Spinal cord (tissue), 10 donors: ENCODE measurements around the gene CD99. TPM values are rescaled to one million over a fixed set of nuclear protein-coding genes. Genes with fewer than 3 reads are reported as not detected.

Source experiments
- DNase-seq, 6 donors: peaks; one replicate each; pipeline versions ENCODE4 v3.0.0 to v3.0.0-alpha.2; 2013 to 2015; ENCODE audit warnings: low spot score in 6 of 6, low read depth in 4 of 6
- H3K27ac ChIP-seq: one replicate; pipeline ENCODE4 v1.5.1; 2013; ENCODE audit warnings: low read depth, low read length, control low read depth
- H3K27me3 ChIP-seq: one replicate; pipeline ENCODE4 v1.6.1; 2013; ENCODE audit warnings: low read length; ENCODE audit not compliant: control insufficient read depth, insufficient read depth
- H3K36me3 ChIP-seq: one replicate; pipeline ENCODE4 v1.6.1; 2013; ENCODE audit warnings: low read length; ENCODE audit not compliant: control insufficient read depth, insufficient read depth
- H3K4me1 ChIP-seq: one replicate; pipeline ENCODE4 v1.6.1; 2013; ENCODE audit warnings: low read length; ENCODE audit not compliant: control insufficient read depth, insufficient read depth
- H3K4me3 ChIP-seq: one replicate; pipeline ENCODE4 v1.5.1; 2013; ENCODE audit warnings: low read depth, low read length, control low read depth
- H3K9me3 ChIP-seq: one replicate; pipeline ENCODE4 v1.6.1; 2013; ENCODE audit warnings: low read length; ENCODE audit not compliant: control insufficient read depth, insufficient read depth
- WGBS: methylation state at CpG from one replicate; pipeline ENCODE4 v1.1.5; 2013; ENCODE audit warnings: missing lambda C conversion rate; ENCODE audit not compliant: insufficient coverage; 5-methylcytosine and 5-hydroxymethylcytosine counted together
- polyA plus RNA-seq, 2 donors: library from polyadenylated mRNA; unstranded; fragments of 120-200 nt; gene quantifications; one replicate each; pipeline ENCODE4 v1.2.1, GENCODE V29; 2013; ENCODE audit not compliant: insufficient read length in 2 of 2
- total RNA-seq, 2 donors: library from RNA; depleted of rRNA in 1 of 2; stranded (reverse); fragments of 120-200 nt in 1 of 2; fragments of >200 nt in 1 of 2; gene quantifications; one replicate each; pipeline versions ENCODE4 v1.2.3 to v1.2.4, GENCODE V29; 2013 to 2014
- donor health status: healthy.

CD99 gene
- total and polyA plus RNA-seq, 4 donors: 66.5 to 590 (median 370) TPM

DNA sequence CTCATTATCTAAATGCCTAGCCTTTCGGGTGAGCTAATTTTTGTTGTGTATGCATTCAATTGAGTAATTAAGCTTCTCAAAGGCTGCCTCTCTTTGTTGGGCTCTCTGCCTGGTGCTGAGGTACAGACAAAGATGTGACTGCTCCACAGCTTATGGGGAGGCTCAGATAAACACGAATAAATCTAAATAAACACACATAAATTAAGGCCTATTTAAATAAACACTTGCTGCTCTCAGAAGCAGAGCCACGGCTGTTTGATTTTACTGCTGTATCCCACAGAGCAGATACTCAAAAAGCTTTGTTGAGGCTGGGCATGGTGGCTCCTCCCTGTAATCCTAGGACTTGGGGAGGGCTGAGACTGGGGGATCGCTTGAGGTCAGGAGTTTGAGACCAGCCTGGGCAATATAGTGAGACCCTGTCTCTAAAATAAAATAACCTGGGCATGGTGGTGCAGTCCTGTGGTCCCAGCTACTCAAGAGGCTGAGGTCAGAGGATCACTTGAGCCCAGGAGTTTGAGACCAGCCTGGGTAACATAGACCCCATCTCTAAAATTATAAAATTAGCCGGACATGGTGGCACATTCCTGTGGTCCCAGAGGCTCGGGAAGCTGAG, 8.4 kb upstream of the CD99 start:
- Histone ChIP-seq H3K9me3 (no peaks in the 10 kb centered on the region), H3K27me3 (no peaks in the 10 kb centered on the region), H3K4me3 (no peak overlapping the region), H3K27ac (no peak overlapping the region), H3K36me3 (no peaks in the 10 kb centered on the region), H3K4me1 (peaks cover 7% of the 10 kb centered on the region)
- peak in 2 of 6 donors; percentile 37 to 64 for DNase-seq
- 59% methylated on average over 2 of the region's 6 CpGs for WGBS

DNA sequence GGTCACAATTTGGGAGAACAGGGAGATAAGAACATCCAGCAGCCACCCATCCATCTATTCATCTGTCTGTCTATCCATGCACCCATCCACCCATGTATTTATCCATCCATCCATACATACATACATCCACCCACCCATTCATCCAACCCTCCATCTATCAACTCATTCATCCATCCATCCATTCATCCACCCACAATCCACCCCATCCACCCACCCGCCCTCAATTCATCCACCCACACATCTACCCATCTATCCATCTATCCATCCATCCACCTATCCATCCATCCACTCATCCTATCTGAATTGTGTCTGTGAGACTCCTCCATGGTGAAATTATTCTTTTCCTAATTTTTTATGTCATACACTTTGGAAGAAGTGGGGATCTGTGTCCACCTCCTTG, 6.8 kb upstream of the CD99 start:
- DNase-seq: no peak
- WGBS: 100% methylated on average over 1 of the region's 1 CpG
- Histone ChIP-seq H3K27me3 (no peaks in the 10 kb centered on the region), H3K4me3 (no peak overlapping the region), H3K36me3 (no peaks in the 10 kb centered on the region), H3K9me3 (no peaks in the 10 kb centered on the region), H3K4me1 (peaks cover 1% of the 10 kb centered on the region), H3K27ac (no peak overlapping the region)

DNA sequence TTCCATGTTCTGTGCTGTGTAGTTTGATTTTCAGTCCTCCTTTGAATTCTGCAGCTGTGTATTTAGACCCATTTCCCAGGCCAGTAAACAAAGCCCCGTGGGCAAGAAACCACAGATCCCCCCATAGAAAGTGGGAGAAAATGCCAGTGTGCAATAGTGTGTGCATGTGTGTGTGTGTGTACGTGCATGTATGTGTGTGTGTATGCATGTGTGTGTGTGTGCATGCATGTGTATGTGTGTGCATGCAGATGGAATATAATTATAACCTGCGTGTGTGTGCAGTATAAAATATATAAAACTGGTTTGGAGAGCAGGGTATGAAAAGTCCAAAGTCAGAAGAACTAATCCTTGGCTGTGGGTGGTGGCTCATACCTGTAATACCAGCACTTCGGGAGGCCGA, 5.2 kb upstream of the CD99 start:
- H3K27me3 ChIP-seq: peaks cover 11% of the 10 kb centered on the region
- no peak overlapping the region for H3K27ac ChIP-seq
- no peaks in the 10 kb centered on the region for H3K4me1 ChIP-seq
- WGBS: 100% methylated on average over 3 of the region's 5 CpGs
- H3K9me3 ChIP-seq: no peaks in the 10 kb centered on the region
- no peak overlapping the region for H3K4me3 ChIP-seq
- DNase-seq: no peak
- H3K36me3 ChIP-seq: no peaks in the 10 kb centered on the region

DNA sequence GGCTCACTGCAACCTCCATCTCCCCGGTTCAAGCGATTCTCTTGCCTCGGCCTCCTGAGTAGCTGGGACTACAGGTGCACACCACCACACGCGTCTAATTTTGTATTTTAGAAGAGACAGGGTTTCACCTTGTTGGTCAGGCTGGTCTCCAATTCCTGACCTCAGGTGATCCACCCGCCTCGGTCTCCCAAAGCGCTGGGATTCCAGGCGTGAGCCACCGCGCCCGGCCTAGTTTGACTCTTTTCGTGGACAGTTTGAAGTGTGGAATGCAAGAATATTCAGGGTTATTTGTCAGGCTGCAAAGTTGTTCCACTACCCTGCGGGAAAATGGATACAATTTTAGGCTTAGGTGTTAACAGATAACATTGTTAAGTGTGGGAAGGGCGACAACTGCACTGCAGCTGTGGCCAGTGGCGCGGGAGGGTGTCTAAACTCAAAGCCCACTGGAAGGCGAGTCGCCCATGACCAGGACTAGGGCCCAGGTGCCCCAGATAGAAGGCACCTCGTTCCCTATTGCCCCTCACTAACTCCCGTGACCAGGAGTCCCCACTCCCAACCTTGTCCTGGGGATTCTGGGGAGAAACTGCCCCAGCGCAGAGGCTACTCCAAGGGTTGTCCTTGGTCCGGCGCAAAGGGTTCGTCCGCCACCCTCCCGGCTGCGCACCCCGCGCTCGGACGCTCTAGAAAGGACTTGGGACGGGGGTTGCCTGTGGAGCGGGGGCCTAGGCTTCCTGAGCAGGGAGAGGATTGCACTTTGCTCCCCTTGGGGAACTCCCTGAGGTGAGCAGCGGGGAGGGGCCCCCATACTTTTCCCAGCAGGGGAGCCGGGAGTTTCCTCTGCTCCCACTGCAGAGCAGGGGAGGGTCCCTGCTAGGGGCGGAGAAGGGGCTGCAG, 1.1 kb upstream of the CD99 start:
- H3K27ac ChIP-seq: no peak overlapping the region
- no peaks in the 10 kb centered on the region for H3K36me3 ChIP-seq
- 71% methylated on average over 34 of the region's 37 CpGs for WGBS
- H3K9me3 ChIP-seq: no peaks in the 10 kb centered on the region
- DNase-seq: no peak
- peaks cover 33% of the 10 kb centered on the region for H3K27me3 ChIP-seq
- peaks cover 31% of the 10 kb centered on the region for H3K4me1 ChIP-seq
- peak overlapping the region; percentile 24 for H3K4me3 ChIP-seq

DNA sequence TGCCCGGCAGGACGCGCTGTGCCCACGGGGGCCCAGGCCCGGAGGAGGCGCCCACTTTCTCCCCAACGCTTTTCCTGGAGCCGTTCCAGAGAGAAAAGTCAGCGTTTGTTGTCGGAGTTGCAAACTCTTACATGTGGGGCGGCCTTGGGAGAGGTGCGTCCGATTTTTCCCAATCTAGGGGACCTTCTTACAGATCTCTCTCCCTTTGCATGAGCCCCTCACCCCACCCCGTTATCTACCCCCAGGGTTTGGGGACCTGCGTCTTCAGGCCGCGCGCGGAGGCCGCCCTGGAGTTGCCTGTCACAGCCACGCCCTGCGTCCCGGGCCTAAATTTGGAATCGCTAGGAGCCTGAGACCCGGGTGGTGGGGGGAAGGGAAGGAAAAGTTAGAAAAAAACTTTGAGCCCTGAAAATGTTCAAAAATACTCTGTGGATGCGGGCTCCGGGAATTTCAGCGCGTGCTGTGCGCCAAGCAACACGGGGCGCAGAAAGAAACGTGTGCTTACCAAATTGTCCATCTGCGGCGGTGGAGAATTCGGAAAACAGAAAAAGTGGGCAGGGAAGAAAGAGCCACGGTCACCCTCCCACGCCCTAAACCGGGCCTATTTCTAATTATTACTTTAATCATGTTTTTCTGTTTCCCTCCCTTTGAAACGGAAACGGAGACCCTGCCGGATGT, 587 bp downstream of the CD99 start:
- Histone ChIP-seq H3K27ac (peak overlapping the region; percentile 17), H3K36me3 (no peaks in the 10 kb centered on the region), H3K27me3 (peaks cover 33% of the 10 kb centered on the region), H3K9me3 (no peaks in the 10 kb centered on the region), H3K4me3 (peak overlapping the region; percentile 70), H3K4me1 (peaks cover 34% of the 10 kb centered on the region)
- 4% methylated on average over 28 of the region's 42 CpGs for WGBS
- DNase-seq: peak in 2 of 6 donors; percentile 47 to 63

DNA sequence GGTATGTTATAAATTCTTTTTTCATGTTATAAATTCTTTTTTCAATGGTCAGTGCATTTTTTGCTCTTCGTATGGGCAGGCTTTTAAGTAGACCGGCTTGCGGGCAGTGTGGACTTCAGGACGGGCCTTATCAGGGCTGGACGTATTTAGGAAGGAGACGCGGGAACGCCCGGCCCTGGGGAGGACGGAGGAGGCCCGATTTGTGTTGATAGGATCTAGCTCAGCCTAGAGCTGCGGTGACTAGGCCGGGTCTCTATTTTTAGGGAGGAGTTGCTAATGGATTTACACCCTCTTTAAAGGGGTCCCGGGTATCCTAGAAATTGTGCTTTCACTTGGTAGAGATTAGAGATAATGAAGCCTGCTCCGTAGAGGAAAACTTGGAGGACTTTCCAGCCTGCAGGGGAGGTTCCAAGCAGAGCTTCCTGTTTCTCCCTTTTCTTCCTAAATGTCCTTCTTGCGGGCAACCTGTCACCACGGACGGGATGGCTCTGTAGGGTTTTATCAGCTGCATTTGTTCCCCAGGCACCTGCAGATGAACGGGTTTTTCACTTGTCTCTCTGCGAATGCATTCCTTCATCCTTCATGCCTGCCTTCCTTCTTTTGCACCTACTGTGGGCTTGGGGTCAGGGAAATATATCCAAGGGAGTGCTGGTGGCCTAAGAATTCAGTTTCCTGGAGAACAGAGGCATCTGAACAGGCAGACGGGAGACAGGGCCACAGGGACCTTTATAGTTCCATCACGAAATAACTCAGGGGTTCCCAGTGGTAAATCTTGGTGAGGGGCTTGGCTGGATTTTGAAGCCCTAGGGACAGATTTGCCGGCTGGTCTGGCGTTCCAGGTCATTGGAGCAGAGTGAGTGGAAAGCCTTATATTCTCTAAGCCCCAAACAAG, 1.4 kb downstream of the CD99 start:
- no peaks in the 10 kb centered on the region for H3K9me3 ChIP-seq
- peak overlapping the region; percentile 70 for H3K4me3 ChIP-seq
- H3K27ac ChIP-seq: peak overlapping the region; percentile 17
- 10% methylated on average over 18 of the region's 24 CpGs for WGBS
- peaks cover 33% of the 10 kb centered on the region for H3K27me3 ChIP-seq
- H3K4me1 ChIP-seq: peaks cover 41% of the 10 kb centered on the region
- DNase-seq: no peak
- no peaks in the 10 kb centered on the region for H3K36me3 ChIP-seq

DNA sequence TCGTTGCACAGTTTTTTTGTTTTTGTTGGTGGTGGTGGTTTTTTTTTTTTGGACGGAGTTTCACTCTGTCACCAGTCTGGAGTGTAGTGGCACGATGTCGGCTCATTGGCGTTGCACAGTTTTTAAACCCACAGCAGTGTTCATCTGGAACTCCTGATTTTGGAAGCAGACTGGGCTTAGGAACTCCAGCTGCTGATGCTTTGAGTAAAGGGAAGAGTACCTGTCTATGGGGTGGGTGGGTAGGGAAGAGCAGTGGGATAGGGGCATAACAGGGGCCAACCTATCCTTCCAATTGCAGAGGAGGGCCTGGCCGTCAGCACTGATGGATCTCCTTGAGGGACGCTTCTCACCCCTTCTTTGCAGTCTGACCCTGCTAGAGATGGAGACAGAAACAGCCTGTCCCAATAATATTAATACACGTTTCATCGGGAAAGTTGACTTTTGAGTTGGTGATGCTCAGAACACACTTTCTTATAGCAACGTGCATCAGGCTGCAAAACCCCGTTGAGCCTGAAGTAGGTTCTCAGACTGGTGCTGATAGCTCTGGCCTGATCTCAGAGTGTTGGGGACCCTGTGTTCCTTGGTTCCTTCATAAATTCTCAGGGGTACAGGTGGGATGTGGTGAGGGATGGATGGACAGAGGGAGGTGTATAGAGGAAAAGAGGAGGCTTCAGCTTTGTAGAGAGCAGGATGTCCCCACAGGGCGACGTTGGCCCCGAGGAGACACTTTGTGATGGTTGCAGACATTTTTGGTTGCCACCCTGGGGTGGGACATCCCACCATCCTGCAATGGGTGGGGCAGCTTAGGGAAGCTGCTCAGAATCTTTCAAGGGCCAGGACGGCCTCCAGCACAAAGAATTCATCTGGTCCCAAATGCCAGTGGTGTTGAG, 2.3 kb downstream of the CD99 start:
- Histone ChIP-seq H3K36me3 (no peaks in the 10 kb centered on the region), H3K27me3 (peaks cover 33% of the 10 kb centered on the region), H3K27ac (no peak overlapping the region), H3K9me3 (no peaks in the 10 kb centered on the region), H3K4me3 (no peak overlapping the region), H3K4me1 (peaks cover 41% of the 10 kb centered on the region)
- no peak for DNase-seq
- 73% methylated on average over 9 of the region's 15 CpGs for WGBS

DNA sequence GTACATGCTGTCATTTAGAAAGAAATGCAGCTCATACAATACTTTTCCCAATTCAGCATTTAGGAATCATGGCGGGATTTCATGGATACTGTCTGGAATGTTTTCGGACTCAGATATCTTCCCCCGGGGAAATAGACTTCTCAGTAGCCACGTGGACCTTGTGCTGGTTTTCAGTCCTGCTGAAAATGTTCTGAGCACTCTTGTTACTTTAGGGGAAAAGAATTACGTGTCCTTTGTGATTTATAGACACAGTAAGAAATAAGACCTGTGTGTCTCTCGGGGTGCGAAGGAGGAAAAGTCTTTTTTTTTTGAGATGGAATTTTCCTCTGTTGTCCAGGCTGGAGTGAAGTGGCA, 3.8 kb downstream of the CD99 start:
- no peaks in the 10 kb centered on the region for H3K9me3 ChIP-seq
- WGBS: 69% methylated on average over 7 of the region's 7 CpGs
- no peak overlapping the region for H3K27ac ChIP-seq
- H3K4me3 ChIP-seq: no peak overlapping the region
- H3K4me1 ChIP-seq: peaks cover 41% of the 10 kb centered on the region
- no peak for DNase-seq
- H3K36me3 ChIP-seq: peaks cover 2% of the 10 kb centered on the region
- H3K27me3 ChIP-seq: peaks cover 32% of the 10 kb centered on the region
